ENCODE measurements around the gene SCN8A. TPM values are rescaled to one million over a fixed set of nuclear protein-coding genes. Genes with fewer than 3 reads are reported as not detected.

The SCN8A gene
- total RNA-seq, 1 donor: 33.7 TPM

DNA sequence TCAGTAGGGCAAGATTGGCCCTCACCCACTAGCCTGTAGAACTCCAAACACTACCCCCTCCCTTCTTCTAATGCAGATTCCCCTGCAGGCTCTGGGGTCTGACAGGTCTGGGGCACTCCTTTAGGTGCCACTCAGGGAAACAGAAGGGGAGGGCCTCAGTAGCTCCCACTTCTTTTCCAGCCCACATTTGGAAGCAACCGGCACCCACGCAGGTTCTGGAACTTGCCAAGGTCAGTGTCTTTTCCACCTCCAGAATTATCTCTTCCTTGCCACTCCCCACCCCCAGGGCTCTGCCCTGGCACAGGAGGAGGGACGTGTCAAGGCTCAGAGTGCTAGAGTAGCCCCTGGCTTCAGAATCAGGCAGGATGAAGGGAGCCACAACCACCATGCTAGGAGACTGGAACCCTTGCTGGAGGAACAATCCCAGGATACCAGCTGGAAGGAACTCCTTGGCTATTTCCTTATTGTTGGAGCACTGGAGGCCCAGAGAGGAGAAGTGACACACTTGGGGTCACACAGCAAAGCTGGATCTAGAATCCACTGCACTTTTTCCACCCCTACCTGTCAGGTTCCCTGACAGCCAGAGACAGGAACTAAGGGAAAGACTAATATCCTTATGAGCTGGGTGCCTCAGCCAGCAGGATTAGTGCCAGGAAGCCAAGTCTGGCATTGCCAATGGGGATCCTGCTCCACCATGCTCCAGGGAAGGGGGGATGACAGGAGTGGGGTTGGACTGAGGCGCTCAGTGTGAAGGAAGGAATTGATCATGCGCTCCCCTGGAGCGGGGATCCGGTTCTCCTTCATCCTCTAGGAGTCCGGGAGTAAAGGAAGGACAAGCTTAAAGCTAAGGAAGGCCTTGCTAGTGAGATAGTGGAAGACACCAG, 259.3 kb downstream of the SCN8A start:
- no peak for DNase-seq (ENCODE audit: low read depth)
- H3K4me3 ChIP-seq (ENCODE audit: low read depth, low read length): no peak overlapping the region
- TF ChIP-seq, protein P1, sequence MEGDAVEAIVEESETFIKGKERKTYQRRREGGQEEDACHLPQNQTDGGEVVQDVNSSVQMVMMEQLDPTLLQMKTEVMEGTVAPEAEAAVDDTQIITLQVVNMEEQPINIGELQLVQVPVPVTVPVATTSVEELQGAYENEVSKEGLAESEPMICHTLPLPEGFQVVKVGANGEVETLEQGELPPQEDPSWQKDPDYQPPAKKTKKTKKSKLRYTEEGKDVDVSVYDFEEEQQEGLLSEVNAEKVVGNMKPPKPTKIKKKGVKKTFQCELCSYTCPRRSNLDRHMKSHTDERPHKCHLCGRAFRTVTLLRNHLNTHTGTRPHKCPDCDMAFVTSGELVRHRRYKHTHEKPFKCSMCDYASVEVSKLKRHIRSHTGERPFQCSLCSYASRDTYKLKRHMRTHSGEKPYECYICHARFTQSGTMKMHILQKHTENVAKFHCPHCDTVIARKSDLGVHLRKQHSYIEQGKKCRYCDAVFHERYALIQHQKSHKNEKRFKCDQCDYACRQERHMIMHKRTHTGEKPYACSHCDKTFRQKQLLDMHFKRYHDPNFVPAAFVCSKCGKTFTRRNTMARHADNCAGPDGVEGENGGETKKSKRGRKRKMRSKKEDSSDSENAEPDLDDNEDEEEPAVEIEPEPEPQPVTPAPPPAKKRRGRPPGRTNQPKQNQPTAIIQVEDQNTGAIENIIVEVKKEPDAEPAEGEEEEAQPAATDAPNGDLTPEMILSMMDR (IDR thresholded peaks at IDR 0.05; ENCODE audit: insufficient read depth, low read depth, low read length): no peak

DNA sequence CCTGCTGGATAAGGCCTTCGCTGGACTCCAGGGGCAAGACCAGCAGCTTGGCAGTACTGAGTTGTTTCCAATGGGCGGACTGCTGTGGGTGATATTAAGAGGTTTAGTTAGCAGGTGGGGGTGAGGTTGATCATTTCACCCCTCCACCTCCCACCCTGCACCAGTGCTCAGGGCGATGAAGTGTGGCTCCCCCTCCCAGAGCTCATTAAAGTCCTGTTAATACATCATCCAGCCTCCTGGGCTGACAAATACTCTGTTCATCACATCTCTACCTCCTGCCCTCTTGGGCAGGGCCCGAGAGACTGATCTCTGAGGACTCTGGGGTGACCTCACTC, 259.9 kb downstream of the SCN8A start:
- TF ChIP-seq, protein P1 (IDR thresholded peaks at IDR 0.05; ENCODE audit: insufficient read depth, low read depth, low read length): no peak
- H3K4me3 ChIP-seq (ENCODE audit: low read depth, low read length): no peak overlapping the region
- DNase-seq (ENCODE audit: low read depth): no peak

DNA sequence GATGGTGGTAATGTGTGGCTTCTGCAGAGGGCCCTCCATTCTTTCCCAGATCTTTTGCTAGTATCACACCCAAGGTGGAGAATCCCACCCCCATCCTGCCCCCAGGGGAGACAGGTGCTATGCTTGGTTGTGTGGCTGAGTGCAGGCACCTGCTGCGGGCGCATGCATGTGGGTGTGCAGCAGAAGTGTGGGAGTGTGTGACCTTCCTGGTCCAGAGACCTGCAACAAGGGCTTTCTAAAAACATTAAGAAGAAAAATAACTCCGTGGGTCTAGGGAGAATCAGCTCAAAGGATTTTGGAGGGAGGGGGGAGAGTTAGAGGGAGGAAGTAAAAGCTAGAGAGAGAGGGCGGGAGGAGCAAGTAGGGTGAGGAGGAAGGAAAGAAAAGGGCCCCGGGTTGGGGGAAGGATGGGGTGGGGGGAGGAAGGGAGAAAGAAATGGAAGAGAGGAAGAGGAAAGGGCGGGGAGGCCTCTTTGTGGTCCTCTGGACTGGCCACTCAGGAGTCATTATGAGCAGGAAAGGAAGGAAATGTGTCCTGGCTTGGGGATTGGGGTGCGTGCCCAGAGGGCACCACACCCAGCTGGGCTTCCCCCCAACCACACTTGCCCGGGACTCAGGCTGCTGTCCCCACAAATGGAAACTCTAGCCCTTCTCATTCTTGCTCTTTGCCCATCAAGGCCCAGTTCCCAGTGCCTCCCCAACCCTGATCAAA, 260.5 kb downstream of the SCN8A start:
- DNase-seq (ENCODE audit: low read depth): no peak
- H3K4me3 ChIP-seq (ENCODE audit: low read depth, low read length): no peak overlapping the region
- TF ChIP-seq, protein P1 (IDR thresholded peaks at IDR 0.05; ENCODE audit: insufficient read depth, low read depth, low read length): no peak

DNA sequence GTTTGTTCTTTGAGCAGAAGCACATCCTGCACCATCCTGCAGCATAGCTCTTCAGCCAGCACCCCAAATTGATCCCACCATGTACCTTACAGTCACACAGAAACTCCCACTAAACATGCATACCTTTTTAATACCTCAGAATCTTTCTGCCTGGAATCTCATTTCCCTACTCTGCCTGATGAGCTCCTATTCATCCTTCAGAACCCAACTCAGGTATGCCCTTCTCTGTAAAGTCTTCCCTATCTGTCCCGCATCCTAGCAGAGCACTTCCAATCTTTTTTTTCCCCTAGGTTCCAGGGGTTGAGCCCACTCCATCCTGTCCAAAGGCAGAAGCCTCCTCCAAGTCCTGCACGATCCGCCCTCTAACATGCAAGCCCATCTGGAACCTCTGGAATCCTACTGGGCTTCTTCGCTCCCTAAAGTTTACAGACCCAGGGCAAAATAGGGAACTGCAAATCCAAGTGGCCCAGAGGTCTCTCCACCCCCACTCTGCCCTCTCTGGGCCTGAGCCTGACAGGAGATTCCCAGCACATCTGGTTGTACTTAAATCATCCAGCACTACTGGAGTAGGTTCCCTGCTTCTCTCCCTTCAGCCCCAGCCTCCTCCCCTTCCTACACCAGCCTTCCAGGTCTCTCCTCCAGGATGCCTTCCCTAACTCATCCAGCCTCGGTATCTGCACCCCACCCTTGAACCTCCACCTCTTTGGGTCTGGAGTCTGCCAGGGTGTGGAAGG, 261.5 kb downstream of the SCN8A start:
- no peak for DNase-seq (ENCODE audit: low read depth)
- TF ChIP-seq, protein P1 (IDR thresholded peaks at IDR 0.05; ENCODE audit: insufficient read depth, low read depth, low read length): no peak
- no peak overlapping the region for H3K4me3 ChIP-seq (ENCODE audit: low read depth, low read length)

DNA sequence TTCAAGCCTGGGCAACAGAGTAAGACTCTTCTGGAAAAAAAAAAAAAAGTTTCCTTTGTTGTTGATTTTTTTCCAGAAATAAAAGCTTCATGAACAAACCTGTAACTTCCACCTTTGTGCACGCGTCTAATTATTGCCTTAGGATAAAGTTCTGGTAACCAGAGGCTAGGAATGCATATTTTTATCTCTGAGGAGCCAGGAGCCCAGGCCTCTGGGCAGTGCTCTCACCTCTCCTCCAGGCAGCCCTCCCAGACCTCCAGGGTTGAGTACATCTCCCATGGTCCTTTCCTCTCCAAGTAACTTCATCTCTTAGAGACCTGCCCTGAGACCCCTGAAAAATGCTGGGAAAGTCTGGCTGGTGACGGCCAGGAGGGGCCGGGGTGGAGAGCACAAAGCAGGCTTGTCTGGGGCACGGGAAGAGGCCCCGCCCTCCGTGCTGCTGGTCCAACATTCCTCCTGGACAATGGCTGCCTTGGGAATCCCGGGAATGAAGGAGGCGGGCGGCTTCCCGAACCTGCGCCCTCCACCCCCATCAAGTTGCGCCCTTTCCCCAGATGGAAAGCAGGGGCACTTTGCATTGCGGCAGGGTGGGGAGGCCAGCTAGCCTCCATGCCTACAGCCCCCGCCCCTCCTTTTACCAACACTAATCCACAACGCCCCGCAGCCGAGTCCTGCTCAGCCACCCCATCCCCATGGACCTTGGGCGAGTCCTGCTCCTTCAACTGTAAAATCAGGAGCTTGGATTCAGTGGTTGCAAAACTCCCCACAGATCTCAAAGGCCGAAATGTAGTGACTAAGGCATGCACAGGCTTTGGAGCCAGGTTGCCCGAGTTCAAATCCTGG, 264.8 kb downstream of the SCN8A start:
- peak overlapping the region; percentile 43 for H3K4me3 ChIP-seq (ENCODE audit: low read depth, low read length)

More for the DNA sequence above, 264.8 kb downstream of the SCN8A start:
- TF ChIP-seq, protein P1 (IDR thresholded peaks at IDR 0.05; ENCODE audit: insufficient read depth, low read depth, low read length): no peak
- no peak for DNase-seq (ENCODE audit: low read depth)

Data from fibroblast of villous mesenchyme (primary cell).